Thyroid gland (tissue), 4 donors: ENCODE results near the gene RAC2. TPM values are rescaled to one million over a fixed set of nuclear protein-coding genes. Genes with fewer than 3 reads are reported as not detected.
A peak's percentile ranks its signal among the peaks of the same experiment; 100 is the strongest.

ENCODE experiments used
- DNase-seq, 2 donors: peaks; one replicate each; pipeline ENCODE4 v3.0.0-alpha.2; 2019
- H3K27ac ChIP-seq, 3 donors: fragments of 200-600 bp; sonication (generic); 1 replicate in 2 of 3; 2 replicates in 1 of 3; pipeline ENCODE4 v1.5.1; 2016 to 2019; ENCODE audit warnings: mild to moderate bottlenecking in 1 of 3, moderate library complexity in 1 of 3
- H3K27me3 ChIP-seq: fragments of 200-600 bp; sonication (generic); one replicate; pipeline ENCODE4 v1.5.1; 2019
- H3K36me3 ChIP-seq, 2 donors: fragments of 200-600 bp; sonication (generic); one replicate each; pipeline ENCODE4 v1.5.1; 2016 to 2019
- H3K4me1 ChIP-seq, 2 donors: fragments of 200-600 bp; sonication (generic); one replicate each; pipeline ENCODE4 v1.5.1; 2017 to 2019
- H3K4me3 ChIP-seq, 3 donors: fragments of 200-600 bp; sonication (generic); replicated peaks in 1 of 3; 1 replicate in 2 of 3; 2 replicates in 1 of 3; pipeline ENCODE4 v1.5.1; 2016; ENCODE audit warnings: mild to moderate bottlenecking in 1 of 3
- H3K9me3 ChIP-seq: fragments of 200-600 bp; sonication (generic); one replicate; pipeline ENCODE4 v1.5.1; 2017
- CTCF ChIP-seq, 6 experiments: fragments of 200-600 bp in 3 of 6; fragments of 450-650 bp in 3 of 6; sonication (generic) in 3 of 6; IDR thresholded peaks; one replicate each; pipeline ENCODE4 v1.5.1; 2016 to 2019; ENCODE audit warnings: antibody characterized with exemption in 6 of 6, mild to moderate bottlenecking in 2 of 6, inconsistent platforms in 1 of 6, moderate library complexity in 1 of 6
- POLR2A ChIP-seq, 2 donors: fragments of 450-650 bp; IDR thresholded peaks; one replicate each; pipeline ENCODE4 v1.6.1; 2017; ENCODE audit warnings: antibody characterized with exemption in 2 of 2, mild to moderate bottlenecking in 2 of 2, moderate library complexity in 1 of 2
- WGBS, 2 donors: methylation state at CpG; one replicate each; pipeline ENCODE4 v1.1.5; 2017; 5-methylcytosine and 5-hydroxymethylcytosine counted together
- intact Hi-C: fragments of 100-400 bp; cut with DNase I; formaldehyde crosslinking; loops from one replicate; pipeline ENCODE4 v1.15.1; 2023
- total RNA-seq, 4 donors: library from RNA; depleted of rRNA; stranded (reverse); fragments of >200 nt; gene quantifications; one replicate each; pipeline ENCODE4 v1.2.3, GENCODE V29; 2016

Gene RAC2
- total RNA-seq = 1 to 10 TPM; 3.6 to 6.0 (median 4.6) TPM

- H3K4me1 ChIP-seq = no peaks in the 10 kb centered on the region
- no peaks in the 10 kb centered on the region for H3K9me3 ChIP-seq
- peak within 1 kb of the TSS in 1 of 3 donors; percentile 4 for H3K4me3 ChIP-seq
- TF ChIP-seq CTCF (IDR thresholded peaks at IDR 0.05) = no peak
- WGBS, 2 donors = 20 to 22% methylated on average over 17 to 20 of the region's 23 CpGs
- DNase-seq = peak; percentile 26 to 39
- H3K27ac ChIP-seq = no peak within 1 kb of the TSS
- intact Hi-C loops = no loop called here
- H3K27me3 ChIP-seq = no peaks in the 10 kb centered on the region
- no peaks in the 10 kb centered on the region for H3K36me3 ChIP-seq
These were observed at the start of gene RAC2 for GRCh38 chr22:37244114-37244921. RAC2 (minus strand) TSS chr22:37244269; CDS start chr22:37244148, 121 bp downstream.

- intact Hi-C loops = no loop called here
- 90 to 97% methylated on average over 3 of the region's 3 CpGs for WGBS, 2 donors
- H3K36me3 ChIP-seq = no peaks in the 10 kb centered on the region
- no peak overlapping the region for H3K27ac ChIP-seq
- no peak for DNase-seq
- TF ChIP-seq POLR2A (IDR thresholded peaks at IDR 0.05) (no peak), CTCF (IDR thresholded peaks at IDR 0.05) (no peak)
- no peaks in the 10 kb centered on the region for H3K9me3 ChIP-seq
- H3K27me3 ChIP-seq = no peaks in the 10 kb centered on the region
- no peak overlapping the region for H3K4me3 ChIP-seq
- no peaks in the 10 kb centered on the region for H3K4me1 ChIP-seq
These were observed 49.1 kb upstream of the RAC2 start for GRCh38 chr22:37293172-37293571.

GRCh38 chr22:37292641-37293040, 48.6 kb upstream of the RAC2 start:
- 51 to 63% methylated on average over 4 to 13 of the region's 13 CpGs for WGBS, 2 donors
- no peaks in the 10 kb centered on the region for H3K9me3 ChIP-seq
- H3K4me3 ChIP-seq = no peak overlapping the region
- no peaks in the 10 kb centered on the region for H3K27me3 ChIP-seq
- intact Hi-C loops = no loop called here
- no peak overlapping the region for H3K27ac ChIP-seq
- TF ChIP-seq POLR2A (IDR thresholded peaks at IDR 0.05) = no peak
- TF ChIP-seq CTCF (IDR thresholded peaks at IDR 0.05) = no peak
- no peak for DNase-seq
- H3K36me3 ChIP-seq = no peaks in the 10 kb centered on the region
- no peaks in the 10 kb centered on the region for H3K4me1 ChIP-seq

GRCh38 chr22:37291559-37292298, 47.7 kb upstream of the RAC2 start:
- intact Hi-C loops = no loop called here
- Histone ChIP-seq H3K9me3 (no peaks in the 10 kb centered on the region), H3K4me1 (no peaks in the 10 kb centered on the region), H3K36me3 (no peaks in the 10 kb centered on the region), H3K4me3 (no peak overlapping the region), H3K27me3 (no peaks in the 10 kb centered on the region), H3K27ac (no peak overlapping the region)
- no peak for DNase-seq
- TF ChIP-seq POLR2A (IDR thresholded peaks at IDR 0.05) (no peak), CTCF (IDR thresholded peaks at IDR 0.05) (no peak)
- WGBS, 2 donors = 95 to 96% methylated on average over 5 of the region's 5 CpGs

- Histone ChIP-seq H3K4me1 (no peaks in the 10 kb centered on the region), H3K9me3 (no peaks in the 10 kb centered on the region), H3K27ac (no peak overlapping the region), H3K27me3 (no peaks in the 10 kb centered on the region), H3K36me3 (no peaks in the 10 kb centered on the region), H3K4me3 (no peak overlapping the region)
- TF ChIP-seq POLR2A (IDR thresholded peaks at IDR 0.05) (no peak), CTCF (IDR thresholded peaks at IDR 0.05) (no peak)
- WGBS, 2 donors = 66 to 88% methylated on average over 7 of the region's 7 CpGs
- DNase-seq = no peak
- intact Hi-C loops = no loop called here
These were observed 46.7 kb upstream of the RAC2 start for GRCh38 chr22:37290737-37291136.
